Endothelial cell of umbilical vein (primary cell): ENCODE measurements around the gene FAM53B. TPM values are rescaled to one million over a fixed set of nuclear protein-coding genes. Genes with fewer than 3 reads are reported as not detected.

ENCODE experiments used
- BruUV-seq: library from RNA; stranded (reverse); fragments of 400-500 nt; replicated peaks from 2 replicates; lab custom pipeline; 2021; lab: Mats Ljungman, UMichigan
- CTCF ChIA-PET: fragments of 300-600, 350-600 bp; sonication (Branson Sonifier 250); formaldehyde crosslinking; loops from one replicate; lab custom pipeline; 2021; ENCODE audit warnings: antibody characterized with exemption, inconsistent platforms; lab: Charles Lee
- POLR2A ChIA-PET: fragments of 300-600, 350-600 bp; sonication (Branson Sonifier 250); formaldehyde crosslinking; loops from one replicate; lab custom pipeline; 2021; ENCODE audit warnings: antibody characterized with exemption, inconsistent platforms; lab: Charles Lee
- DNase-seq: peaks from one replicate; pipeline ENCODE4 v3.0.0-alpha.2; 2011; ENCODE audit warnings: low read depth, low spot score
- FAIRE-seq: peaks from 2 replicates; lab custom pipeline; 2011; peaks lifted over from hg19 to GRCh38; lab: Jason Lieb, UNC
- H2AFZ ChIP-seq: 2 replicates; pipeline ENCODE4 v1.6.0; 2012; ENCODE audit warnings: low read depth, low read length, control low read depth, inconsistent platforms
- H3K27ac ChIP-seq: 2 replicates; pipeline ENCODE4 v1.5.1; 2011; ENCODE audit warnings: low read depth, mild to moderate bottlenecking, control low read depth, low read length, moderate library complexity; ENCODE audit not compliant: insufficient read depth
- H3K27me3 ChIP-seq, 2 experiments: 2 replicates each; pipeline versions ENCODE4 v1.6.0 to v1.6.1; 2011; ENCODE audit warnings: low read length in 2 of 2, mixed read lengths in 1 of 2; ENCODE audit not compliant: control insufficient read depth in 2 of 2, insufficient read depth in 2 of 2
- H3K36me3 ChIP-seq, 2 experiments: 2 replicates in 1 of 2; 3 replicates in 1 of 2; pipeline ENCODE4 v1.5.1; 2011; ENCODE audit warnings: low read length in 2 of 2, mild to moderate bottlenecking in 1 of 2, moderate library complexity in 1 of 2; ENCODE audit not compliant: control insufficient read depth in 2 of 2, insufficient read depth in 2 of 2; ENCODE audit errors: extremely low read depth in 1 of 2
- H3K4me1 ChIP-seq: 3 replicates; pipeline ENCODE4 v1.5.1; 2011; ENCODE audit warnings: mild to moderate bottlenecking, low read length; ENCODE audit not compliant: control insufficient read depth, insufficient read depth; ENCODE audit errors: extremely low read depth
- H3K4me2 ChIP-seq: 2 replicates; pipeline ENCODE4 v1.6.1; 2011; ENCODE audit warnings: low read length, control low read depth, mixed read lengths; ENCODE audit not compliant: insufficient read depth
- H3K4me3 ChIP-seq, 3 experiments: fragments of 200-600 bp in 1 of 3; sonication (generic), shearing (Covaris generic) in 1 of 3; replicated peaks in 1 of 3; 2 replicates each; pipeline ENCODE4 v1.5.1; 2011 to 2016; ENCODE audit warnings: control low read depth in 3 of 3, low read length in 3 of 3, mild to moderate bottlenecking in 2 of 3, inconsistent platforms in 1 of 3, low read depth in 1 of 3, moderate library complexity in 1 of 3; ENCODE audit not compliant: insufficient read depth in 1 of 3
- H3K79me2 ChIP-seq: 2 replicates; pipeline ENCODE4 v1.6.0; 2012; ENCODE audit warnings: low read length, inconsistent platforms; ENCODE audit not compliant: control insufficient read depth, insufficient read depth
- H3K9ac ChIP-seq: replicated peaks from 2 replicates; pipeline ENCODE3; 2011; ENCODE audit warnings: low read length, control low read depth; ENCODE audit not compliant: insufficient read depth; ENCODE audit errors: extremely low read depth
- H3K9me1 ChIP-seq: replicated peaks from 3 replicates; pipeline ENCODE4 v1.6.0; 2011; ENCODE audit warnings: mild to moderate bottlenecking, low read length; ENCODE audit not compliant: control insufficient read depth, insufficient read depth; ENCODE audit errors: extremely low read depth
- H3K9me3 ChIP-seq: replicated peaks from 2 replicates; pipeline ENCODE4 v1.5.1; 2012; ENCODE audit warnings: low read length, inconsistent platforms; ENCODE audit not compliant: control insufficient read depth, insufficient read depth
- H4K20me1 ChIP-seq: replicated peaks from 2 replicates; pipeline ENCODE3; 2011; ENCODE audit warnings: mild to moderate bottlenecking, low read length; ENCODE audit not compliant: control insufficient read depth, insufficient read depth; ENCODE audit errors: extremely low read depth
- CTCF ChIP-seq, 2 donors: IDR thresholded peaks; 1 replicate in 1 of 2; 2 replicates in 1 of 2; pipeline ENCODE4 v1.5.1; 2011; ENCODE audit warnings: low read length in 2 of 2, mild to moderate bottlenecking in 2 of 2, moderate library complexity in 2 of 2, control low read depth in 1 of 2, inconsistent platforms in 1 of 2, low read depth in 1 of 2; ENCODE audit not compliant: insufficient read depth in 1 of 2; ENCODE audit errors: extremely low read depth in 1 of 2
- FOS ChIP-seq: IDR thresholded peaks from 2 replicates; pipeline ENCODE4 v1.6.1; 2011; ENCODE audit warnings: mild to moderate bottlenecking, low read length, moderate library complexity, borderline replicate concordance; ENCODE audit not compliant: insufficient read depth
- GATA2 ChIP-seq: IDR thresholded peaks from 2 replicates; pipeline ENCODE4 v1.7.0; 2011; ENCODE audit warnings: low read depth, mild to moderate bottlenecking, moderate library complexity, mixed read lengths, low read length; ENCODE audit not compliant: insufficient read length, insufficient read depth
- dilution Hi-C: fragments of 300-500 bp; cut with MboI; formaldehyde crosslinking; loops from one replicate; pipeline ENCODE4 v1.15.0; 2019; ENCODE audit warnings: low sequenced_read_pairs; ENCODE audit not compliant: extremely low pct_ligation_motif_present
- intact Hi-C: fragments of 100-400 bp; cut with micrococcal nuclease; formaldehyde crosslinking; loops from one replicate; pipeline ENCODE4 v1.10.0; 2022
- polyA plus RNA-seq, 4 experiments: library from polyadenylated mRNA; depleted of rRNA in 3 of 4; stranded (reverse) in 3 of 4; unstranded in 1 of 4; fragments of >200 nt; gene quantifications; 2 replicates each; pipeline versions ENCODE4 v1.2.1 to v1.2.3, GENCODE V29; 2011 to 2012; ENCODE audit warnings: missing spikeins in 1 of 4
- total RNA-seq: library from RNA; stranded (reverse); gene quantifications from 2 replicates; pipeline ENCODE4 v1.2.3, GENCODE V29; 2021

FAM53B gene
- total and polyA plus RNA-seq, 2 donors (not counting 3 experiments of a cell fraction or from before 2014, with no cell fraction given) = 8.5 to 21.1 TPM

- no TSS peak for BruUV-seq
- FAIRE-seq = no peak
- Histone ChIP-seq H3K4me3 (no peak overlapping the region), H3K9me3 (no peaks in the 10 kb centered on the region), H3K9ac (no peak overlapping the region), H3K36me3 (peaks cover 0 to 7% of the 10 kb centered on the region in 2 experiments), H3K9me1 (no peaks in the 10 kb centered on the region), H3K4me2 (no peak overlapping the region), H3K79me2 (peaks cover 7% of the 10 kb centered on the region), H3K27ac (no peak overlapping the region), H3K27me3 (no peaks in the 10 kb centered on the region), H4K20me1 (no peaks in the 10 kb centered on the region), H2AFZ (no peak overlapping the region), H3K4me1 (no peaks in the 10 kb centered on the region)
- no peak for DNase-seq
- ChIA-PET CTCF (interaction anchor here (0.7 to 1.8 kb wide), 3 partner anchors 22 to 62 kb away, joined by 3 to 6 read pairs (median 4); no protein-coding TSS in a partner anchor), POLR2A (no interaction called here)
- TF ChIP-seq CTCF (IDR thresholded peaks at IDR 0.05; ENCODE audit: extremely low read depth in 1 of 2, insufficient read depth in 1 of 2, low read depth in 1 of 2, low read length in 2 of 2) (no peak), FOS (no peak)
- dilution Hi-C loops (no loop called here), intact Hi-C loops (no loop called here)
These were observed 64.8 kb downstream of the FAM53B start for GRCh38 chr10:124679401-124679800.

GRCh38 chr10:124678557-124679240, 65.5 kb downstream of the FAM53B start:
- no peaks in the 10 kb centered on the region for H4K20me1 ChIP-seq
- no peak overlapping the region for H2AFZ ChIP-seq
- no TSS peak for BruUV-seq

More at GRCh38 chr10:124678557-124679240, 65.5 kb downstream of the FAM53B start:
- Histone ChIP-seq H3K79me2 (peaks cover 7% of the 10 kb centered on the region), H3K4me1 (no peaks in the 10 kb centered on the region), H3K9me1 (no peaks in the 10 kb centered on the region), H3K4me2 (no peak overlapping the region), H3K9me3 (no peaks in the 10 kb centered on the region), H3K4me3 (no peak overlapping the region), H3K9ac (no peak overlapping the region), H3K36me3 (peaks cover 0 to 7% of the 10 kb centered on the region in 2 experiments), H3K27me3 (no peaks in the 10 kb centered on the region), H3K27ac (no peak overlapping the region)
- FAIRE-seq (no peak), DNase-seq (no peak)
- dilution Hi-C loops (no loop called here), intact Hi-C loops (no loop called here)
- TF ChIP-seq GATA2 (no peak), FOS (no peak)
- CTCF ChIA-PET = interaction anchor here (0.7 to 1.2 kb wide), 3 partner anchors 23 to 63 kb away, joined by 3 to 4 read pairs (median 3); no protein-coding TSS in a partner anchor
- POLR2A ChIA-PET = no interaction called here
